ENCODE data around the gene RFX3. TPM values are rescaled to one million over a fixed set of nuclear protein-coding genes. Genes with fewer than 3 reads are reported as not detected.

Gene RFX3
- total RNA-seq, 1 experiment from 2014 or later: 7.4 TPM

DNA sequence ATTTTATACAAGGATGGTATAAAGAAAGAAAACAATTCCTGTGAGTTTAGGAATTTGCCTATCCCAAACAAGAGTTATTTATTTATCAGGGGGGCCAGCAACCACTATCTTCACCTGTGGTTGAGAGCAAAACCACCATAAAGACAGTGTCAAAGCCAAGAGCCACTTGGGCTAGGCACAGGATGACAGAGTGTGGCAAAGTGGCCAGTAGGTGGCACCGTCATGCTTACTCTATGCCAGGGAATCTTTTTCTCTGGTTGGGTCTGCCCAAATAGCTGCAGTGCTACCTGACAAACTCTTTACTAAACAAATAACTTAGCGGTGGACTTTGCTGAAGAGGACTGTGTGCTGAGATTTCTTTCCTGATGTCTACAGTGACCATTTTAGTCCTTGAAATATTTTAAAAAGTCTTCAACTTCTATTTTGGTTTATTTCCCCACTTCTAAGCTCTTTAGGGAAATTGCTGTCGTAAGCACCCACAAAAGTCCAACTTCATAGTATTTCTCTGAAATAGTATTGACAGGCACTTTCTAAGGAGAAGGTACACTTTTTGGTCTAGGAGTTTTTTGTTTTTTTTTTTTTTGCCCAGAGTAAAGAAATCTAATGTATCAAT lies 285.0 kb downstream of the RFX3 start:
- Histone ChIP-seq H3K27me3 (replicated peaks; ENCODE audit: insufficient read depth, low read depth, low read length, poor library complexity) (no peaks in the 10 kb centered on the region), H3K9me3 (ENCODE audit: low read depth, low read length, poor library complexity, severe bottlenecking) (no peaks in the 10 kb centered on the region), H3K36me3 (ENCODE audit: insufficient read depth, low read length, poor library complexity, severe bottlenecking) (no peaks in the 10 kb centered on the region), H3K4me1 (ENCODE audit: insufficient read depth, low read length, poor library complexity, severe bottlenecking) (peaks cover 6% of the 10 kb centered on the region), H3K4me3 (ENCODE audit: low read depth, low read length, poor library complexity, severe bottlenecking) (no peak overlapping the region), H3K27ac (ENCODE audit: low read depth, low read length, poor library complexity, severe bottlenecking) (no peak overlapping the region)
- ChIA-PET CTCF (interaction anchor here (0.6 to 1.3 kb wide), 11 partner anchors 10 to 1126 kb away, joined by 3 to 29 read pairs (median 4); no protein-coding TSS in a partner anchor), POLR2A (ENCODE audit: low non-redundant PET) (no interaction called here)
- DNase-seq (ENCODE audit: low spot score): peak; percentile 72
- TF ChIP-seq, protein P1, sequence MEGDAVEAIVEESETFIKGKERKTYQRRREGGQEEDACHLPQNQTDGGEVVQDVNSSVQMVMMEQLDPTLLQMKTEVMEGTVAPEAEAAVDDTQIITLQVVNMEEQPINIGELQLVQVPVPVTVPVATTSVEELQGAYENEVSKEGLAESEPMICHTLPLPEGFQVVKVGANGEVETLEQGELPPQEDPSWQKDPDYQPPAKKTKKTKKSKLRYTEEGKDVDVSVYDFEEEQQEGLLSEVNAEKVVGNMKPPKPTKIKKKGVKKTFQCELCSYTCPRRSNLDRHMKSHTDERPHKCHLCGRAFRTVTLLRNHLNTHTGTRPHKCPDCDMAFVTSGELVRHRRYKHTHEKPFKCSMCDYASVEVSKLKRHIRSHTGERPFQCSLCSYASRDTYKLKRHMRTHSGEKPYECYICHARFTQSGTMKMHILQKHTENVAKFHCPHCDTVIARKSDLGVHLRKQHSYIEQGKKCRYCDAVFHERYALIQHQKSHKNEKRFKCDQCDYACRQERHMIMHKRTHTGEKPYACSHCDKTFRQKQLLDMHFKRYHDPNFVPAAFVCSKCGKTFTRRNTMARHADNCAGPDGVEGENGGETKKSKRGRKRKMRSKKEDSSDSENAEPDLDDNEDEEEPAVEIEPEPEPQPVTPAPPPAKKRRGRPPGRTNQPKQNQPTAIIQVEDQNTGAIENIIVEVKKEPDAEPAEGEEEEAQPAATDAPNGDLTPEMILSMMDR (conservative IDR thresholded peaks at IDR 0.05; ENCODE audit: low read depth, low read length): peak; percentile 95
- TF ChIP-seq EZH2 (IDR thresholded peaks at IDR 0.05; ENCODE audit: borderline replicate concordance, low read depth, low read length, poor library complexity, severe bottlenecking): no peak
- intact Hi-C loops (cut with micrococcal nuclease; ENCODE audit: unreplicated experiment): loop anchor here (1.0 kb wide), 1 partner anchor 201 kb away; no protein-coding TSS in a partner anchor
- no TSS peak for BruUV-seq (replicated peaks)

DNA sequence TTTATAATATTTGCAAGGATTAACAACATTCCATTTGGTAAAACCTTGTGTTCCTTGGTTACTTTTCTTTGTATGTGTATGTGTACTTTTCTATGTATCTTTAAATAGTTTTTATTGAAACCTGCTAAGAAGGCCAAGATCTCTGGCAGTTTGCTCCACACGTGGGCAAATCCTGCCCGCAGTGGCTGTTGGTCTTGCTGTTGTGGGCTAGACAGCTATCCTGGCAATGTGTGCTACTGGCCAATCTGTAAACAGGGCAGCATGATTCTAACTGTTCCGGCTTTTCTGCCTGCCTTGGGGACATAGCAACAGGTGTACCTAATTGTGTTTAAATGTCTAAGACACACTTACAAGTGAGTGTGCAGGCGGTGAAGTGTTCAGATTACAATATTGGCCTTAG lies 286.6 kb downstream of the RFX3 start:
- ChIA-PET POLR2A (ENCODE audit: low non-redundant PET) (no interaction called here), CTCF (no interaction called here)
- no TSS peak for BruUV-seq (replicated peaks)
- DNase-seq (ENCODE audit: low spot score): no peak
- intact Hi-C loops (cut with micrococcal nuclease; ENCODE audit: unreplicated experiment): no loop called here
- H3K9me3 ChIP-seq (ENCODE audit: low read depth, low read length, poor library complexity, severe bottlenecking): no peaks in the 10 kb centered on the region
- no peaks in the 10 kb centered on the region for H3K27me3 ChIP-seq (replicated peaks; ENCODE audit: insufficient read depth, low read depth, low read length, poor library complexity)
- no peaks in the 10 kb centered on the region for H3K36me3 ChIP-seq (ENCODE audit: insufficient read depth, low read length, poor library complexity, severe bottlenecking)
- H3K4me1 ChIP-seq (ENCODE audit: insufficient read depth, low read length, poor library complexity, severe bottlenecking): peaks cover 6% of the 10 kb centered on the region
- TF ChIP-seq, protein P1 (conservative IDR thresholded peaks at IDR 0.05; ENCODE audit: low read depth, low read length): no peak
- no peak for TF ChIP-seq EZH2 (IDR thresholded peaks at IDR 0.05; ENCODE audit: borderline replicate concordance, low read depth, low read length, poor library complexity, severe bottlenecking)
- H3K27ac ChIP-seq (ENCODE audit: low read depth, low read length, poor library complexity, severe bottlenecking): no peak overlapping the region
- no peak overlapping the region for H3K4me3 ChIP-seq (ENCODE audit: low read depth, low read length, poor library complexity, severe bottlenecking)

DNA sequence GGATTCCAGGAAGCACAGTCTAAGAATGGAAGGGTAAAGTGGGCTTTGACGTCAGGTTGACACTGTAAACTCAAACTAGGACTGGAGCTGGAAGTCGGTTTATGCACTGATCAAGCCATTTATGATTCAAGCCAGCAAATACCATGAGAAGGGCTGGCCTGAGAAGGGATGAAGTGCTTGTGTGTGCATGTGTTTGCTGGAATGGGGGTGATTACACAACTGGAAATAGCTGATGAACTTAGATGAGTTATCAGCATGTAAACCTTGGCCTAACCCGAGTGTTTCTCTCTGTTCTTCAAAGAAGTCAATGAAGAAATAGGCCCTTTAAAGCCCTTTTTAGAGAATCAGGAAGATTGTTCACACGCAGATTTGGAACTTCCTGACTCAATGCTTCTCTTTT lies 287.6 kb downstream of the RFX3 start:
- POLR2A ChIA-PET (ENCODE audit: low non-redundant PET): no interaction called here

More for the DNA sequence above, 287.6 kb downstream of the RFX3 start:
- Histone ChIP-seq H3K4me1 (ENCODE audit: insufficient read depth, low read length, poor library complexity, severe bottlenecking) (peaks cover 6% of the 10 kb centered on the region), H3K36me3 (ENCODE audit: insufficient read depth, low read length, poor library complexity, severe bottlenecking) (no peaks in the 10 kb centered on the region), H3K27me3 (replicated peaks; ENCODE audit: insufficient read depth, low read depth, low read length, poor library complexity) (no peaks in the 10 kb centered on the region), H3K27ac (ENCODE audit: low read depth, low read length, poor library complexity, severe bottlenecking) (no peak overlapping the region), H3K9me3 (ENCODE audit: low read depth, low read length, poor library complexity, severe bottlenecking) (no peaks in the 10 kb centered on the region), H3K4me3 (ENCODE audit: low read depth, low read length, poor library complexity, severe bottlenecking) (no peak overlapping the region)
- intact Hi-C loops (cut with micrococcal nuclease; ENCODE audit: unreplicated experiment): no loop called here
- TF ChIP-seq EZH2 (IDR thresholded peaks at IDR 0.05; ENCODE audit: borderline replicate concordance, low read depth, low read length, poor library complexity, severe bottlenecking): no peak
- TF ChIP-seq, protein P1 (conservative IDR thresholded peaks at IDR 0.05; ENCODE audit: low read depth, low read length): no peak
- CTCF ChIA-PET: no interaction called here
- no TSS peak for BruUV-seq (replicated peaks)
- no peak for DNase-seq (ENCODE audit: low spot score)
